ENCODE results near the gene CCNK.

The CCNK gene

GRCh38 chr14:99480917-99481744 lies at the start of gene CCNK:
Gene CCNK, plus strand, starts transcription at chr14:99481409. Its CDS starts 11,269 bp downstream, at chr14:99492678.
- peak; percentile 100 for DNase-seq

GRCh38 chr14:99431986-99432385 lies 49.2 kb upstream of the CCNK start:
- no peak for DNase-seq

- no peak for DNase-seq
Measured at GRCh38 chr14:99432485-99432884, 48.7 kb upstream of the CCNK start.

- no peak for DNase-seq
Measured at GRCh38 chr14:99435327-99435726, 45.9 kb upstream of the CCNK start.

GRCh38 chr14:99436247-99437180 lies 44.7 kb upstream of the CCNK start:
- DNase-seq, result no peak

- DNase-seq, result no peak
Measured at GRCh38 chr14:99437706-99438105, 43.5 kb upstream of the CCNK start.

- no peak for DNase-seq
Measured at GRCh38 chr14:99440278-99440677, 40.9 kb upstream of the CCNK start.

GRCh38 chr14:99441157-99441870 lies 39.9 kb upstream of the CCNK start:
- no peak for DNase-seq

GRCh38 chr14:99441918-99442317 lies 39.3 kb upstream of the CCNK start:
- DNase-seq, result no peak

- DNase-seq, result no peak
Measured at GRCh38 chr14:99445931-99446330, 35.3 kb upstream of the CCNK start.

- no peak for DNase-seq
Measured at GRCh38 chr14:99447739-99448138, 33.5 kb upstream of the CCNK start.

GRCh38 chr14:99450266-99450665 lies 30.9 kb upstream of the CCNK start:
- no peak for DNase-seq

- no peak for DNase-seq
Measured at GRCh38 chr14:99451234-99451633, 30.0 kb upstream of the CCNK start.

GRCh38 chr14:99452968-99453367 lies 28.2 kb upstream of the CCNK start:
- DNase-seq, result no peak

- DNase-seq, result no peak
Measured at GRCh38 chr14:99454246-99454645, 27.0 kb upstream of the CCNK start.

GRCh38 chr14:99459481-99460100 lies 21.6 kb upstream of the CCNK start:
- no peak for DNase-seq

- DNase-seq, result no peak
Measured at GRCh38 chr14:99460793-99461192, 20.4 kb upstream of the CCNK start.

- no peak for DNase-seq
Measured at GRCh38 chr14:99461411-99462085, 19.7 kb upstream of the CCNK start.

- DNase-seq, result no peak
Measured at GRCh38 chr14:99462210-99462609, 19.0 kb upstream of the CCNK start.

GRCh38 chr14:99463974-99464373 lies 17.2 kb upstream of the CCNK start:
- DNase-seq, result no peak

GRCh38 chr14:99465288-99465687 lies 15.9 kb upstream of the CCNK start:
- no peak for DNase-seq

GRCh38 chr14:99466758-99467157 lies 14.5 kb upstream of the CCNK start:
- DNase-seq, result no peak
